T-helper 1 cell treated with Interleukin-12 subunit alpha and Interleukin-12 subunit beta and Interleukin-4 antibody, amounts not matched to agents 30 μg/mL and 1 μg/mL, for 36 hours (primary cell): ENCODE data around the gene DPP7.
"Not testable (repeated sequence)": the region's sequence is repeated elsewhere in the genome, so short reads cannot be mapped to it uniquely, and the experiment has no call there.

ENCODE experiments used
- H3K27ac Mint-ChIP-seq: one replicate; pipeline ENCODE4 v1.8.0; 2021; ENCODE audit warnings: mild to moderate bottlenecking, mixed read lengths
- H3K27me3 Mint-ChIP-seq: one replicate; pipeline ENCODE4 v1.8.0; 2021; ENCODE audit warnings: low read depth, mixed read lengths
- H3K36me3 Mint-ChIP-seq: one replicate; pipeline ENCODE4 v1.8.0; 2021; ENCODE audit warnings: low read depth, mixed read lengths
- H3K4me1 Mint-ChIP-seq: one replicate; pipeline ENCODE4 v1.8.0; 2021; ENCODE audit warnings: low read depth, mixed read lengths
- H3K4me3 Mint-ChIP-seq: one replicate; pipeline ENCODE4 v1.8.0; 2021; ENCODE audit warnings: mild to moderate bottlenecking, moderate library complexity, mixed read lengths
- H3K9me3 Mint-ChIP-seq: one replicate; pipeline ENCODE4 v1.8.0; 2021; ENCODE audit warnings: mixed read lengths

Gene DPP7

DNA sequence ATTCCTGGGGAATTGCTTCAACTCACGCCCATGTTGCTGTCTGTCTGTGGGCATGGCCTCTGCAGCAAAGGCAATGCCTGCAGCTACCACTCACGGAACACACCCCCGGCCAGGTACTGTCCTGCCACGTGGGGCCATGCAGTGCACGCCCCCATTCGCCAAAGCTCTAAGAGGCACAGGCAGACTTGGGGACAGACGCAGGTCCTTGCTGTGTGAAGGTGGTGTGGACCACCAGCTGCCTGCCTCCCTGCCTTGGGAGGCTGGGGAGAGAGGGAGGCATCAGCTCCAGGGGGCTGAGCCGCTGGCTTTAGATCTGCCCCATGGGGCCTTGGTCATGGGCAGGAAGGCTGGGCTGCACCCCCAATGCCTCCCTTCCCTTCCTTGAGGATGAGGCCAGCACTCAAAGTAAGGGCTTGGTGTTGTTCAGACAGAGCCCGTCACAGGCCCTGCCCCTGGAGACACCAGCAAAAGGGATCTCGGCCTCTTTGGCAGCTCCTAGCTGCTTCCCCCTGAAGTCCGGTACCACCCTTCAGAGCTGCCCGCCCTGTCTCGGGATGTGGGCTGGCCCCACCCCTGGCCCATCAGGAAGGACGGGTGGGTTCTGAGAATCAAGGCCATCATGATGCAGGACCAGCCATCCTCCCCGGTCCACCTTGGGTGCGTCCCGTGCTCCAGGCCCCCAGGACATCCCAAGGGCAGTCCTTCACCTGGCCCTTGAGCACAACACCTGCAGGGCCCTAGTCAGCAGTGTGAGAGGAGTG lies 26.7 kb upstream of the DPP7 start:
- H3K27me3 Mint-ChIP-seq: peaks cover 35% of the 10 kb centered on the region
- H3K27ac Mint-ChIP-seq: no peak overlapping the region
- H3K9me3 Mint-ChIP-seq: no peaks in the 10 kb centered on the region
- no peak overlapping the region for H3K4me3 Mint-ChIP-seq
- H3K36me3 Mint-ChIP-seq: no peaks in the 10 kb centered on the region
- H3K4me1 Mint-ChIP-seq: peaks cover 3% of the 10 kb centered on the region

DNA sequence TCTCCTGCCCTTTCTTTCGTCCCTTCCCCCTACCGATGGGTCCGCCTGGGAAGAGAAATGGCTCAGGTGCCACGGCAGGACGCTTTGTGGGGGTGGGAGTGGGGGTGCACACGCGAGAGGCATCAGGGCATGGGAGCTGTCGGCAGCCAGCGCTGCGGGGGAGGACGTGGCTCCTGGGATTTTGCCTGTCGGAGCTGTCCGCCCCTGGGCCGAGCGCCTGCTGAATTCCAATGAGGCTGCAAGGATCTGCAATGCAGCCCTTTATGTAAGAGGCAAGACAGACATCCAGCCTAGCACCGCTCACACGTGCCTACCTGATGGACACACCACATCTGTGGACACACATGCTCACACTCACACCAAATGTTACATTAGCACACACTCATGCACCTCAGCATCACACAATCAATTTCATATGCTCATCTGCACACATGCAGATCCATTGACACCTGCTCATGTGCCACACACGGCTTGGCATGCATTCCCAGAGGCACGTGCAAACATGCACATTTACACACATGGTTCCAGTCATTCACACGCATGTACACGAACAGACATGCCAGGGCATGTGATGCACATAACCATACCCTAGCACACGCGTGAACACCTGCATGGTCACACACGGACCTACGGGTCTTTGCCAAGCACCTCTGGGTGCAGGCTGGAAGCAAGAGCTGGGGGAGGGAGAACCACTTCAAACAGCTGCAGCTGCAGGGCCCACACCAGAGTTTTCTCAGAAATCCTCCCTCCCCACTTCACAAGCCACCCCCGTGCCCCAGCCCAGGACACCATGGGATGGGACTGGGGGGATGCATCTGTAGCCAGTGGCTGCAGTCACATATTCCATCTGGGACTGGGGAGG lies 25.8 kb upstream of the DPP7 start:
- Mint-ChIP-seq H3K27me3 (peaks cover 41% of the 10 kb centered on the region), H3K4me1 (peaks cover 3% of the 10 kb centered on the region), H3K9me3 (no peaks in the 10 kb centered on the region), H3K27ac (no peak overlapping the region), H3K36me3 (no peaks in the 10 kb centered on the region), H3K4me3 (no peak overlapping the region)

DNA sequence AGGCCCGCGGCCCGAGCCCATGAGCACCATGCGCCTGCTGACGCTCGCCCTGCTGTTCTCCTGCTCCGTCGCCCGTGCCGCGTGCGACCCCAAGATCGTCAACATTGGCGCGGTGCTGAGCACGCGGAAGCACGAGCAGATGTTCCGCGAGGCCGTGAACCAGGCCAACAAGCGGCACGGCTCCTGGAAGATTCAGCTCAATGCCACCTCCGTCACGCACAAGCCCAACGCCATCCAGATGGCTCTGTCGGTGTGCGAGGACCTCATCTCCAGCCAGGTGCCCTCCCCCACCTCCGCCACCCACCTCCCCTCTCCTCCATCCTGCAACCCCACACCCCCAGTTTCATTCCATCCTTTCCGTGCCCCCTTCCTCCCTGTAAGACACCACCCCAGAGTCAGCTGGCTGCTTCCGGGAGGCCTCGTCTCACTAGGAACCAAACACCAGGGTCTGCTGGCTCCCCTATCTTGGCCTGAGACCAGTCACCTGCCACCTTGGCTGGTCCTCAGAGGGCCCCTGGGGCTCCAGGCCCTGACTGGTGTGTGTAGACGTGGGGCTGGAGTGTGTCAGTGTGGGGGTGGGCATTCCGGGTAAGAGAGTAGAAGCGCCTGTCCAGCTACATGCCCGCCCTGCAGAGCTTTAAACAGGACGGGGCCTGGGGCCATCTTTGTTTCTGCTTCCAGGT lies 25.1 kb upstream of the DPP7 start:
- H3K27me3 Mint-ChIP-seq: peaks cover 41% of the 10 kb centered on the region
- no peak overlapping the region for H3K4me3 Mint-ChIP-seq
- no peaks in the 10 kb centered on the region for H3K36me3 Mint-ChIP-seq
- H3K4me1 Mint-ChIP-seq: peaks cover 3% of the 10 kb centered on the region
- no peak overlapping the region for H3K27ac Mint-ChIP-seq
- H3K9me3 Mint-ChIP-seq: no peaks in the 10 kb centered on the region

DNA sequence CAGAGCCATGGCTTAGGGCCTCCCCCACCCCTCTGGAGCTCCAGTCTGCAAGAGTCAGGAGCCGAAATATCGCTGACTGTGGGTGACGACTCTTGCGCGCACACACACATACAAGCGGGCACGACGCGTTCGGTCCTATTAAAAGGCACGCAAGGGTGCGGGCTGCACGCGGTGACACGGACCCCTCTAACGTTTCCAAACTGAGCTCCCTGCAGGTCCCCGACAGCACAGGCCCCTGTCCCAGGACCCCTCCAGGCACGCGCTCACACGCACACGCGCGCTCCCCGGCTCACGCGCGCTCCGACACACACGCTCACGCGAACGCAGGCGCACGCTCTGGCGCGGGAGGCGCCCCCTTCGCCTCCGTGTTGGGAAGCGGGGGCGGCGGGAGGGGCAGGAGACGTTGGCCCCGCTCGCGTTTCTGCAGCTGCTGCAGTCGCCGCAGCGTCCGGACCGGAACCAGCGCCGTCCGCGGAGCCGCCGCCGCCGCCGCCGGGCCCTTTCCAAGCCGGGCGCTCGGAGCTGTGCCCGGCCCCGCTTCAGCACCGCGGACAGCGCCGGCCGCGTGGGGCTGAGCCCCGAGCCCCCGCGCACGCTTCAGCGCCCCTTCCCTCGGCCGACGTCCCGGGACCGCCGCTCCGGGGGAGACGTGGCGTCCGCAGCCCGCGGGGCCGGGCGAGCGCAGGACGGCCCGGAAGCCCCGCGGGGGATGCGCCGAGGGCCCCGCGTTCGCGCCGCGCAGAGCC lies 24.4 kb upstream of the DPP7 start, which contains the start of gene GRIN1:
Gene GRIN1, plus strand, starts transcription at position 433 of the 746 bp plus-strand sequence. CDS start 333 bp downstream, outside the sequence.
- Mint-ChIP-seq H3K27me3 (peaks cover 41% of the 10 kb centered on the region), H3K36me3 (no peaks in the 10 kb centered on the region), H3K4me3 (no peak within 1 kb of the TSS), H3K27ac (peak within 1 kb of the TSS; percentile 3), H3K4me1 (peaks cover 3% of the 10 kb centered on the region), H3K9me3 (no peaks in the 10 kb centered on the region)

DNA sequence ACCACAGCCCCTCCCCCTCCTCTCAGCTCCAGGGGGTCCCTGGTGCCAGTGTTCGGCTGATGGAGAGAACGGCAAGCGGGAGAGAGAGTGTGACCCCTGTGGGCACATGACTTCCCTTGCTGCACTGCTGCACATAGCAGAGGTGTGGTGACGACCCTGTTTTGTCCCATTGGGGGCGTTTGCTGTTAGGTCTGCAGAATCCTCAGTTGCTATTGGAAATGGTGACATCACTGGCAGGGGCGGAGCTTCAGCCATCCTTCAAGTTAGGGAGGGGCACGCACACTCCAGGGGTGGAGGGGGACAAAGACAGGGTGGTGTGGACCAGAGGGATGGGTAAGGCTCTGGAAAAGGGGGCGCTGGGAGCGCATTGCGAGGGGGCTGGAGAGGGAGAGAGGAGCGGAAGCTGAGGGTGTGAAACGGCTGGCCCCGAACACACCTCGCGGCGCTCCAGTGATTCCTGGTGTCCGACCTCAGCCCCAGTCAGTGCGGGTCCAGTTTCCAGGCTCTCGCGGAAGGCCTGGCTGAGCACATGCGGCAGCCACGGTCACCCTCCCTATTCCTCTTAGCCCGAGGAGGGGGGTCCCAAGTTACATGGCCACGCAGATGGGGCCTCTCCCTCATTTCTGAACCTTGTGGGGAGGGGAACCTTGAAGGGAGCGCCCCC lies 23.7 kb upstream of the DPP7 start:
- Mint-ChIP-seq H3K9me3 (no peaks in the 10 kb centered on the region), H3K4me1 (peaks cover 3% of the 10 kb centered on the region), H3K27me3 (peaks cover 42% of the 10 kb centered on the region), H3K27ac (peak overlapping the region; percentile 3), H3K4me3 (no peak overlapping the region), H3K36me3 (no peaks in the 10 kb centered on the region)

GRCh38 chr9:137136881-137137607 lies 22.5 kb upstream of the DPP7 start:
- Mint-ChIP-seq H3K27ac (no peak overlapping the region), H3K9me3 (no peaks in the 10 kb centered on the region), H3K36me3 (no peaks in the 10 kb centered on the region), H3K27me3 (peaks cover 40% of the 10 kb centered on the region), H3K4me1 (peaks cover 3% of the 10 kb centered on the region), H3K4me3 (no peak overlapping the region)

DNA sequence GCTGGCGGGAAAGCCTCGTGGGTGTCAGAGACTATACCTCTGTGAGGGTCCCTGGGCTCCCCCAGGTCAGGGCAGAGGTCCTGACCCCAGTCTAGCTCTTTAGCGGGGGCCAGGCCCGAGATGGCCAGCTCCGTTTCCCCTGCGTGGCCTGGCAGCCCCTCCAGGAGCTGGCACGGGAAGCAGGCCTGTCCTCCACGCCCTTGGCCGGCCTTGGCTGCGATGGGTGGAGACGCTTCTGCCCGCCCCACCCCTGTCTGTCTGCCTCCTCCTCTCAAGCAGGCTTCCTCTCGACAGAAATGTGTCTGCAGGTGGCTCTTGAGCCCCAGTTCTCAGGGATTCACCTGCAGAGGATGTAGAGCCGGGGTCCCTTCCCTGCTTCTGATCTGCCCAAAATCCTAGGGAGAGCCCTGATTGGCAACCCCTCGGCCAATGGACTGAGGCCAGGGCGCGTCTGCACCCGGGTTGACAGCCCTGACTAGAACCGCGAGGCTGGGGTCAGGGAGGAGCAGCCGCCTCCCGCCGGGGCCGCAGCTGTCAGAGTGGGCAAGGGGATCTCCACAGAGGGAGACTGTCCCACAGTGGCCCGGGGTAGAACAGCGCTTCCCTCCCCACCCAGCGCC lies 21.8 kb upstream of the DPP7 start:
- Mint-ChIP-seq H3K4me3 (no peak overlapping the region), H3K27me3 (peaks cover 38% of the 10 kb centered on the region), H3K9me3 (no peaks in the 10 kb centered on the region), H3K4me1 (peaks cover 3% of the 10 kb centered on the region), H3K36me3 (no peaks in the 10 kb centered on the region), H3K27ac (no peak overlapping the region)

DNA sequence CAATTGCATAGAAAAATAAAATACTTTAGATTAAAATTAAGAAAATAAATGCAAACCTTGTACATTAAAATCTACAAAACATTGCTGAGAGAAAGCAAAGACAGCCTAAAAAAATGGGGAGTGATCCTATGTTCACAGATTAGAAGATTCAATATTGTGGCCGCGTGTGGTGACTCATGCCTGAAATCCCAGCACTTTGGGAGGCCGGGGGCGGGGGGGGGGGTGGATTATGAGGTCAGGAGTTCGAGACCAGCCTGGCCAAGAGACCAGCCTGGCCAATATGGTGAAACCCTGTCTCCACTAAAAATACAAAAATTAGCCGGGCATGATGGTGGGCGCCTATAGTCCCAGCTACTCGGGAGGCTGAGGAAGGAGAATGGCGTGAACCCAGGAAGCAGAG lies 20.6 kb upstream of the DPP7 start:
- H3K27ac Mint-ChIP-seq, H3K36me3 Mint-ChIP-seq, H3K4me1 Mint-ChIP-seq, H3K9me3 Mint-ChIP-seq, H3K4me3 Mint-ChIP-seq: not testable (repeated sequence)
- peaks cover 32% of the 10 kb centered on the region for H3K27me3 Mint-ChIP-seq

- Mint-ChIP-seq H3K9me3 (no peaks in the 10 kb centered on the region), H3K27ac (no peak overlapping the region), H3K36me3 (no peaks in the 10 kb centered on the region), H3K4me3 (no peak overlapping the region), H3K27me3 (peaks cover 23% of the 10 kb centered on the region), H3K4me1 (peaks cover 2% of the 10 kb centered on the region)
Observed at GRCh38 chr9:137134191-137134590, 19.7 kb upstream of the DPP7 start.

GRCh38 chr9:137130176-137130755 lies 15.7 kb upstream of the DPP7 start:
- no peaks in the 10 kb centered on the region for H3K9me3 Mint-ChIP-seq
- H3K36me3 Mint-ChIP-seq: peaks cover 2% of the 10 kb centered on the region
- H3K27me3 Mint-ChIP-seq: peaks cover 4% of the 10 kb centered on the region
- H3K4me1 Mint-ChIP-seq: peaks cover 25% of the 10 kb centered on the region
- peak overlapping the region; percentile 84 for H3K4me3 Mint-ChIP-seq
- H3K27ac Mint-ChIP-seq: peak overlapping the region; percentile 75

GRCh38 chr9:137129456-137130175 lies 15.1 kb upstream of the DPP7 start:
- H3K27ac Mint-ChIP-seq: peak overlapping the region; percentile 71
- no peaks in the 10 kb centered on the region for H3K9me3 Mint-ChIP-seq
- peaks cover 2% of the 10 kb centered on the region for H3K36me3 Mint-ChIP-seq
- H3K27me3 Mint-ChIP-seq: peaks cover 4% of the 10 kb centered on the region
- H3K4me3 Mint-ChIP-seq: peak overlapping the region; percentile 82
- peaks cover 25% of the 10 kb centered on the region for H3K4me1 Mint-ChIP-seq

- Mint-ChIP-seq H3K4me1 (peaks cover 25% of the 10 kb centered on the region), H3K4me3 (peak overlapping the region; percentile 89), H3K36me3 (peaks cover 2% of the 10 kb centered on the region), H3K27me3 (peaks cover 4% of the 10 kb centered on the region), H3K9me3 (no peaks in the 10 kb centered on the region), H3K27ac (peak overlapping the region; percentile 89)
Observed at GRCh38 chr9:137128862-137129455, 14.4 kb upstream of the DPP7 start.
